NB4 (cell line): ENCODE data around the gene CCDC187.

Source experiments
- DNase-seq: peaks from one replicate; pipeline ENCODE4 v3.0.0; 2010; ENCODE audit warnings: low read depth
- H3K4me3 ChIP-seq: one replicate; pipeline ENCODE4 v1.5.1; 2011; ENCODE audit warnings: mild to moderate bottlenecking, low read depth, low read length, moderate library complexity
- MAX ChIP-seq: IDR thresholded peaks from 2 replicates; pipeline ENCODE4 v1.6.1; 2011; ENCODE audit warnings: low read depth, low read length
- MYC ChIP-seq: IDR thresholded peaks from 2 replicates; pipeline ENCODE4 v1.6.1; 2011; ENCODE audit warnings: low read depth, low read length
- POLR2A ChIP-seq: IDR thresholded peaks from 2 replicates; pipeline ENCODE4 v1.6.1; 2011; ENCODE audit warnings: mild to moderate bottlenecking; ENCODE audit not compliant: insufficient read length; ENCODE audit errors: extremely low read depth
- TF ChIP-seq, protein P1 (sequence below): IDR thresholded peaks from one replicate; pipeline ENCODE4 v1.5.1; 2012; ENCODE audit warnings: low read depth, low read length

CCDC187 gene

DNA sequence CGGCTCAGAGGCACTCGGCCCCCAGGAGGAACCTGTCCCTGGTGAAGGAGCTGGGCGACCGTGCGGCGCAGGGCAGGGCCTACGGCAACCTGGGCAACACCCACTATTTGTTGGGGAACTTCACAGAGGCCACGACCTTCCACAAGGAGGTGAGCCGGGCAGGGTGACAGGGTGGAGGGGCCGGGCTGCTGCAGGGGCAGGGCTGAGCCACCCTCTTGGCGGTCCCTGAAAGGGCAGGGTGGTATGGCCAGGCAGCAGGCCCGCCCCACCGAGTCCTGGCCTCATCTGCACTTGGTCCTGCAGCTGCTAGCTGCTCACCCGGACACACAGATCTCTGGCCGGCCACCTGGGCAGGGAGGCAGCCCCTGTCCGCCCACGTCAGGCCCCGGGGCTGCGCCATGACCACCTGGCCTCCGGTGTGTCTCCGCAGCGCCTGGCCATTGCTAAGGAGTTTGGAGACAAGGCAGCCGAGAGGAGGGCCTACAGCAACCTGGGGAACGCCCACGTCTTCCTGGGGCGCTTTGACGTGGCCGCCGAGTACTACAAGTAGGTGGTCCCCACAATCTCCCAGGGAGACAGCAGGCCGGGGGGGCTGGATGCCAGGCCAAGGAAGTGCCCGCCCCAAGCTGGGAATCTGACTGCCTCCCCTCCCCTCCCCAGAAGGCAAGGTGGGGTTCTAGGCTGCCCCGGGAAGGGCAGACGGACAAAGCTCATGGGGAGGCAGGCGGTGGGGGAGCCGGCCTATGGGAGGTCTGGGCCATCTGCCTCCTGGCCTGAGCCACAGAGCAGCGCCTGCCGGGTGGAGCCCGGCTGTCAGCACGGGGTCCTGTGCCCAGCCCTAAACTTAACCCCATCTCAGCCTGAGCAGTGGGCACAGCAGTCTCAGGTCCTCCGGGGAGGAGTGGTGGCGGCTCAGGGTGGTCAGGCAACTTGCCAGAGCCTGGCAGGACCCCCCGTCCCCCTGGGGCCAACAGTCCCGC, 33.8 kb upstream of the CCDC187 start:
- TF ChIP-seq, protein P1, sequence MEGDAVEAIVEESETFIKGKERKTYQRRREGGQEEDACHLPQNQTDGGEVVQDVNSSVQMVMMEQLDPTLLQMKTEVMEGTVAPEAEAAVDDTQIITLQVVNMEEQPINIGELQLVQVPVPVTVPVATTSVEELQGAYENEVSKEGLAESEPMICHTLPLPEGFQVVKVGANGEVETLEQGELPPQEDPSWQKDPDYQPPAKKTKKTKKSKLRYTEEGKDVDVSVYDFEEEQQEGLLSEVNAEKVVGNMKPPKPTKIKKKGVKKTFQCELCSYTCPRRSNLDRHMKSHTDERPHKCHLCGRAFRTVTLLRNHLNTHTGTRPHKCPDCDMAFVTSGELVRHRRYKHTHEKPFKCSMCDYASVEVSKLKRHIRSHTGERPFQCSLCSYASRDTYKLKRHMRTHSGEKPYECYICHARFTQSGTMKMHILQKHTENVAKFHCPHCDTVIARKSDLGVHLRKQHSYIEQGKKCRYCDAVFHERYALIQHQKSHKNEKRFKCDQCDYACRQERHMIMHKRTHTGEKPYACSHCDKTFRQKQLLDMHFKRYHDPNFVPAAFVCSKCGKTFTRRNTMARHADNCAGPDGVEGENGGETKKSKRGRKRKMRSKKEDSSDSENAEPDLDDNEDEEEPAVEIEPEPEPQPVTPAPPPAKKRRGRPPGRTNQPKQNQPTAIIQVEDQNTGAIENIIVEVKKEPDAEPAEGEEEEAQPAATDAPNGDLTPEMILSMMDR, result no peak
- no peak for TF ChIP-seq MAX
- TF ChIP-seq MYC, result no peak
- TF ChIP-seq POLR2A, result no peak
- no peak for DNase-seq
- no peak overlapping the region for H3K4me3 ChIP-seq

- TF ChIP-seq MYC (no peak), MAX (no peak), POLR2A (no peak)
- TF ChIP-seq, protein P1, result no peak
- H3K4me3 ChIP-seq, result no peak overlapping the region
- DNase-seq, result no peak
These were observed 33.0 kb upstream of the CCDC187 start for GRCh38 chr9:136336881-136337280.

GRCh38 chr9:136336156-136336870, 32.4 kb upstream of the CCDC187 start:
- no peak for DNase-seq
- TF ChIP-seq POLR2A, result no peak
- TF ChIP-seq MAX, result no peak
- no peak for TF ChIP-seq MYC
- TF ChIP-seq, protein P1, result no peak

DNA sequence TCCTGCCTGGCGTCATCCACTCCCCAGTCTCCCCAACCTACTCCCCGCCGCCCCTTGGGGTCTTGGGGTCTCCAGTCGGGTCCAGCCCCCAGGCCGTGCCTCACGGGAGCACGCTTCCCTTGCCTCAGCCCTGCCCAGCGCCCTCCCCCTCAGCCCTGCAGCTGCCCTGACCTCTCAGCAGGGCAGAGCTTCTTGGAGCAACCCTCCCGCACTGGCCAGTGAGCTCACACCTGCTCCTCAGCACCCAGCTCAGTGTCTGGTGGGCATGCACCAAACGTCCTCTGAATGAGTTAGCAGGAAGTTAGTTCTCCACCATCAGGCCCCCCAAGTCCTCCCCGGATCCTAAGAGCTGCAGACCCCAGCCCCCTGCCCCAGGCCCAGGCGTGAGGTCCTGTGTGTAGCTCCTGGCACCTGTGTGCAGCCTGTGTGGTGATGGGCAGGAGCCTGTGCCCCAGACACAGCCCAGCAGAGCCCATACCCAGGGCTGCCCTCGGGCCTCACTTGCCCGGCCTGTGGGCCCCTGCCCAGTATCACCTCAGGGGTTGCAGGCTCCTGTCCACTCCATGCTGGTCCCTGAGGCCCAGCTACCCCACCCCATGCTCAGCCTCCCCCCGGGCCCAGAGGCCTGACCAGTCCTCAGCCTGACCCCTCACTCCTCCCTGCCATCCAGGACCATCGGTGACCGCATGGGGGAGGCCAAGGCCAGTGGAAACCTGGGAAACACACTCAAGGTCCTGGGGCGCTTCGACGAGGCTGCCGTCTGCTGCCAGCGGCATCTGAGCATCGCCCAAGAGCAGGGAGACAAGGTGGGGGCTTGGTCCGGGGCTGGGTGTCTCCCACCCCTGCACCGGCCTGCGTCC, 31.6 kb upstream of the CCDC187 start:
- no peak overlapping the region for H3K4me3 ChIP-seq
- no peak for TF ChIP-seq MAX
- TF ChIP-seq POLR2A, result no peak
- no peak for TF ChIP-seq MYC
- TF ChIP-seq, protein P1, result no peak
- no peak for DNase-seq

More at GRCh38 chr9:136336156-136336870, 32.4 kb upstream of the CCDC187 start:
- no peak overlapping the region for H3K4me3 ChIP-seq

DNA sequence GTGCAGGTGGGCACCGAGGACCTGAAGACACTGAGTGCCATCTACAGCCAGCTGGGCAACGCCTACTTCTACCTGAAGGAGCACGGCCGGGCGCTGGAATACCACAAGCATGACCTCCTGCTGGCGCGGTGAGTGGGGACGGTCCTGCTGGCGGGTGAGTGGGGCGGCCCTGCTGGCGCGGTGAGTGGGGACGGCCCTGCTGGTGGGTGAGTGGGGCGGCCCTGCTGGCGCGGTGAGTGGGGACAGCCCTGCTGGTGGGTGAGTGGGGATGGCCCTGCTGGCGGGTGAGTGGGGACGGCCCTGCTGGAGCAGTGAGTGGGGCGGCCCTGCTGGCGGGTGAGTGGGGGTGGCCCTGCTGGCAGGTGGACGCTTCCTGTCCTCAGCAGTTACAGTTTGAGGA, 30.6 kb upstream of the CCDC187 start:
- no peak for DNase-seq
- H3K4me3 ChIP-seq, result no peak overlapping the region
- TF ChIP-seq, protein P1, result no peak
- no peak for TF ChIP-seq POLR2A
- TF ChIP-seq MYC, result no peak
- TF ChIP-seq MAX, result no peak
